Measurements from ENCODE around the gene RASA1.

- TF ChIP-seq CTCF (conservative IDR thresholded peaks at IDR 0.05; ENCODE audit: low read depth in 2 of 2) (no peak), EZH2 (IDR thresholded peaks at IDR 0.05; ENCODE audit: low read depth, unreplicated experiment) (no peak), EZH2phosphoT487 (IDR thresholded peaks at IDR 0.05; ENCODE audit: unreplicated experiment) (no peak)
These were observed 136.7 kb downstream of the RASA1 start for GRCh38 chr5:87404359-87404758.
